Fibroblast of lung (primary cell): ENCODE data around the gene LGALS4. TPM values are rescaled to one million over a fixed set of nuclear protein-coding genes. Genes with fewer than 3 reads are reported as not detected.
"Not testable (repeated sequence)": the region's sequence is repeated elsewhere in the genome, so short reads cannot be mapped to it uniquely, and the experiment has no call there.

ENCODE experiments used
- DNase-seq, 2 donors: peaks; one replicate each; pipeline versions ENCODE4 v3.0.0 to v3.0.0-alpha.2; 2010; ENCODE audit warnings: low read depth in 2 of 2
- H2AFZ ChIP-seq: 2 replicates; pipeline ENCODE4 v1.5.1; 2012; ENCODE audit warnings: low read length, control low read depth, inconsistent platforms
- H3K27ac ChIP-seq: 2 replicates; pipeline ENCODE4 v1.5.1; 2011; ENCODE audit warnings: low read length, control low read depth; ENCODE audit not compliant: insufficient read depth
- H3K27me3 ChIP-seq: 2 replicates; pipeline ENCODE4 v1.5.1; 2011; ENCODE audit warnings: mild to moderate bottlenecking, low read length; ENCODE audit not compliant: control insufficient read depth, insufficient read depth
- H3K36me3 ChIP-seq: 2 replicates; pipeline ENCODE4 v1.5.1; 2011; ENCODE audit warnings: low read length; ENCODE audit not compliant: control insufficient read depth, insufficient read depth
- H3K4me1 ChIP-seq: 2 replicates; pipeline ENCODE4 v1.5.1; 2011; ENCODE audit warnings: low read length; ENCODE audit not compliant: control insufficient read depth, insufficient read depth; ENCODE audit errors: extremely low read depth
- H3K4me2 ChIP-seq: 2 replicates; pipeline ENCODE4 v1.5.1; 2011; ENCODE audit warnings: low read length, control low read depth; ENCODE audit not compliant: insufficient read depth; ENCODE audit errors: extremely low read depth
- H3K4me3 ChIP-seq, 4 experiments: fragments of 200-600 bp in 1 of 4; sonication (generic) in 1 of 4; replicated peaks in 1 of 4; 2 replicates each; pipeline ENCODE4 v1.5.1; 2011 to 2016; ENCODE audit warnings: low read length in 4 of 4, low read depth in 3 of 4, mild to moderate bottlenecking in 3 of 4, control low read depth in 2 of 4, inconsistent platforms in 1 of 4, mixed read lengths in 1 of 4; ENCODE audit not compliant: insufficient read depth in 1 of 4; ENCODE audit errors: control extremely low read depth in 1 of 4
- H3K79me2 ChIP-seq: 2 replicates; pipeline ENCODE4 v1.5.1; 2012; ENCODE audit warnings: mild to moderate bottlenecking, low read length, inconsistent platforms; ENCODE audit not compliant: control insufficient read depth, insufficient read depth
- H3K9ac ChIP-seq: 2 replicates; pipeline ENCODE4 v1.5.1; 2011; ENCODE audit warnings: mild to moderate bottlenecking, low read length, control low read depth; ENCODE audit not compliant: insufficient read depth
- H3K9me3 ChIP-seq: 2 replicates; pipeline ENCODE4 v1.5.1; 2012; ENCODE audit warnings: low read depth, low read length; ENCODE audit not compliant: control insufficient read depth, insufficient read depth
- H4K20me1 ChIP-seq: 2 replicates; pipeline ENCODE4 v1.5.1; 2011; ENCODE audit warnings: low read length; ENCODE audit not compliant: control insufficient read depth, insufficient read depth; ENCODE audit errors: extremely low read depth
- polyA plus RNA-seq, 2 donors: library from polyadenylated mRNA; depleted of rRNA in 1 of 2; stranded (reverse) in 1 of 2; unstranded in 1 of 2; fragments of >200 nt; gene quantifications; 2 replicates each; pipeline ENCODE4 v1.2.1, GENCODE V29; 2011 to 2012; ENCODE audit warnings: missing spikeins in 1 of 2
- total RNA-seq: library from RNA; depleted of rRNA; stranded (reverse); fragments of >200 nt; gene quantifications from 2 replicates; pipeline ENCODE4 v1.2.1, GENCODE V29; 2014

The LGALS4 gene
- total and polyA plus RNA-seq, 2 donors (not counting 1 experiment from before 2014, with no cell fraction given) = not detected

DNA sequence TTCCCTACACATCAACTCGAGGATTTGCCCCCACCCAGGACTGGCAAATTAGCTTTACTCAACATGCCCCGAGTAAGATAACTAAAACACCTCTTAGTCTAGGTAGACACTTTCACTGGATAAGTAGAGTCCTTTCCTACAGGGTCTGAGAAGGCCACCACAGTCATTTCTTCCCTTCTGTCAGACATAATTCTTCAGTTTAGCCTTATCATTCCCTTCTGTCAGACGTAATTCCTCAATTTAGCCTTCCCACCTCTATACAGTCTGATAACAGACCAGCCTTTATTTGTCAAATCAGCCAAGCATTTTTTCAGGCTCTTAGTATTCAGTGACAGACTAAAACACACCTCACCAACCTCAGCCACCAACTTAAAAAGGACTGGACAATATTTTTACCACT lies 59.0 kb downstream of the LGALS4 start:
- not testable (repeated sequence) for H3K36me3 ChIP-seq, H4K20me1 ChIP-seq, H3K27ac ChIP-seq, DNase-seq, H3K9ac ChIP-seq, H3K27me3 ChIP-seq, H3K9me3 ChIP-seq, H3K4me3 ChIP-seq, H3K79me2 ChIP-seq, H3K4me1 ChIP-seq, H2AFZ ChIP-seq, H3K4me2 ChIP-seq

Other genes starting within 250 kb of the LGALS4 start
- under 0.01 and 0.17 TPM in 2 replicates for gene MAP4K1, start 195.0 kb downstream of the LGALS4 start, total RNA-seq
- gene MAP4K1, start 195.0 kb downstream of the LGALS4 start, polyA plus RNA-seq = 0.09 and 0.12 TPM in 2 replicates
- 198 and 334 TPM in 2 replicates for gene EIF3K, start 193.8 kb downstream of the LGALS4 start, total RNA-seq
- 171 and 280 TPM in 2 replicates for gene EIF3K, start 193.8 kb downstream of the LGALS4 start, polyA plus RNA-seq
- gene ACTN4, start 165.3 kb downstream of the LGALS4 start, total RNA-seq = 65.0 and 127 TPM in 2 replicates
- gene ACTN4, start 165.3 kb downstream of the LGALS4 start, polyA plus RNA-seq = 363 and 683 TPM in 2 replicates
- 0.26 and 0.50 TPM in 2 replicates for gene CAPN12, start 68.5 kb downstream of the LGALS4 start, total RNA-seq
- gene CAPN12, start 68.5 kb downstream of the LGALS4 start, polyA plus RNA-seq = 0.07 and 0.20 TPM in 2 replicates
- not detected in 2 replicates for gene LGALS7, start 39.4 kb downstream of the LGALS4 start, total RNA-seq
- not detected in 2 replicates for gene LGALS7, start 39.4 kb downstream of the LGALS4 start, polyA plus RNA-seq
- gene LGALS7B, start 23.7 kb downstream of the LGALS4 start, total RNA-seq = not detected in 2 replicates
- 0.28 TPM in 1 of 2 replicates, not detected in the other for gene LGALS7B, start 23.7 kb downstream of the LGALS4 start, polyA plus RNA-seq
- gene ECH1, start 18.8 kb upstream of the LGALS4 start, total RNA-seq = 41.1 and 46.4 TPM in 2 replicates
- gene ECH1, start 18.8 kb upstream of the LGALS4 start, polyA plus RNA-seq = 37.8 and 40.0 TPM in 2 replicates
- gene HNRNPL, start 37.0 kb upstream of the LGALS4 start, total RNA-seq = 144 and 184 TPM in 2 replicates
- 189 and 275 TPM in 2 replicates for gene HNRNPL, start 37.0 kb upstream of the LGALS4 start, polyA plus RNA-seq
- gene RINL, start 65.3 kb upstream of the LGALS4 start, total RNA-seq = 2.6 and 3.5 TPM in 2 replicates
- 0.59 and 0.86 TPM in 2 replicates for gene RINL, start 65.3 kb upstream of the LGALS4 start, polyA plus RNA-seq
- gene SIRT2, start 86.7 kb upstream of the LGALS4 start, total RNA-seq = 50.8 and 51.7 TPM in 2 replicates
- 38.7 and 45.4 TPM in 2 replicates for gene SIRT2, start 86.7 kb upstream of the LGALS4 start, polyA plus RNA-seq
- 8.2 and 10.9 TPM in 2 replicates for gene NFKBIB, start 87.0 kb upstream of the LGALS4 start, total RNA-seq
- 8.3 and 9.8 TPM in 2 replicates for gene NFKBIB, start 87.0 kb upstream of the LGALS4 start, polyA plus RNA-seq
- gene CCER2, start 99.2 kb upstream of the LGALS4 start, total RNA-seq = not detected in 2 replicates
- gene CCER2, start 99.2 kb upstream of the LGALS4 start, polyA plus RNA-seq = 0.06 TPM in 1 of 2 replicates, not detected in the other
- 5.6 and 10.4 TPM in 2 replicates for gene SARS2, start 117.8 kb upstream of the LGALS4 start, total RNA-seq
- 7.2 and 10.1 TPM in 2 replicates for gene SARS2, start 117.8 kb upstream of the LGALS4 start, polyA plus RNA-seq
- gene MRPS12, start 118.0 kb upstream of the LGALS4 start, total RNA-seq = 21.8 and 22.3 TPM in 2 replicates
- gene MRPS12, start 118.0 kb upstream of the LGALS4 start, polyA plus RNA-seq = 14.7 and 20.1 TPM in 2 replicates
- gene FBXO17, start 162.8 kb upstream of the LGALS4 start, total RNA-seq = 25.8 and 26.7 TPM in 2 replicates
- gene FBXO17, start 162.8 kb upstream of the LGALS4 start, polyA plus RNA-seq = 9.8 and 10.2 TPM in 2 replicates
- gene FBXO27, start 219.6 kb upstream of the LGALS4 start, total RNA-seq = 3.6 and 3.9 TPM in 2 replicates
- gene FBXO27, start 219.6 kb upstream of the LGALS4 start, polyA plus RNA-seq = 0.83 and 1.6 TPM in 2 replicates